Thoracic aorta (tissue), 2 donors: ENCODE results near the gene NTN3. TPM values are rescaled to one million over a fixed set of nuclear protein-coding genes. Genes with fewer than 3 reads are reported as not detected.

ENCODE experiments used
- ATAC-seq: fragments of 150-250 bp; one replicate; pipeline ENCODE4 v1.8.0; 2017; ENCODE audit warnings: low read depth; ENCODE audit not compliant: insufficient number of reproducible peaks, low FRiP score
- DNase-seq: peaks from one replicate; pipeline ENCODE4 v3.0.0-alpha.2; 2020; ENCODE audit warnings: low spot score
- H3K27ac ChIP-seq, 2 donors: fragments of 200-600 bp; sonication (generic); 1 replicate in 1 of 2; 2 replicates in 1 of 2; pipeline ENCODE4 v1.5.1; 2016; ENCODE audit warnings: mild to moderate bottlenecking in 2 of 2, moderate library complexity in 2 of 2
- H3K27me3 ChIP-seq: fragments of 200-600 bp; sonication (generic); replicated peaks from 2 replicates; pipeline ENCODE4 v1.6.0; 2016; ENCODE audit warnings: mild to moderate bottlenecking; ENCODE audit not compliant: insufficient read depth
- H3K36me3 ChIP-seq: fragments of 200-600 bp; sonication (generic); one replicate; pipeline ENCODE4 v1.5.1; 2016
- H3K4me1 ChIP-seq, 2 donors: fragments of 200-600 bp; sonication (generic); 1 replicate in 1 of 2; 2 replicates in 1 of 2; pipeline versions ENCODE4 v1.5.1 to v1.6.0; 2016; ENCODE audit warnings: low read depth in 2 of 2, mild to moderate bottlenecking in 1 of 2; ENCODE audit not compliant: control insufficient read depth in 1 of 2
- H3K4me3 ChIP-seq: fragments of 200-600 bp; sonication (generic); 2 replicates; pipeline ENCODE4 v1.5.1; 2016; ENCODE audit warnings: mild to moderate bottlenecking
- H3K9me3 ChIP-seq: fragments of 200-600 bp; sonication (generic); 2 replicates; pipeline ENCODE4 v1.5.1; 2016
- CTCF ChIP-seq: fragments of 200-600 bp; sonication (generic); IDR thresholded peaks from one replicate; pipeline ENCODE4 v1.5.1; 2019; ENCODE audit warnings: antibody characterized with exemption
- total RNA-seq, 2 donors: library from RNA; depleted of rRNA; stranded (reverse); fragments of >200 nt; gene quantifications; one replicate each; pipeline versions ENCODE4 v1.1.0 to v1.2.3, GENCODE V29; 2016

The NTN3 gene
- total RNA-seq, 2 donors from 2014 or later = 0.28 TPM; not detected in 1

GRCh38 chr16:2460916-2461315, 10.2 kb upstream of the NTN3 start:
- Histone ChIP-seq H3K27me3 (no peaks in the 10 kb centered on the region), H3K27ac (no peak overlapping the region), H3K4me3 (no peak overlapping the region), H3K36me3 (no peaks in the 10 kb centered on the region), H3K9me3 (no peaks in the 10 kb centered on the region), H3K4me1 (peaks cover 0 to 14% of the 10 kb centered on the region in 2 donors)
- ATAC-seq (no peak), DNase-seq (no peak)
- TF ChIP-seq CTCF = no peak

- no peak for TF ChIP-seq CTCF
- Histone ChIP-seq H3K36me3 (no peaks in the 10 kb centered on the region), H3K27ac (no peak overlapping the region), H3K27me3 (no peaks in the 10 kb centered on the region), H3K9me3 (no peaks in the 10 kb centered on the region), H3K4me3 (no peak overlapping the region), H3K4me1 (peaks cover 0 to 14% of the 10 kb centered on the region in 2 donors)
- ATAC-seq (no peak), DNase-seq (no peak)
Observed at GRCh38 chr16:2462031-2462866, 8.8 kb upstream of the NTN3 start.

GRCh38 chr16:2464333-2464732, 6.8 kb upstream of the NTN3 start:
- no peaks in the 10 kb centered on the region for H3K36me3 ChIP-seq
- DNase-seq (no peak), ATAC-seq (no peak)
- H3K4me3 ChIP-seq = no peak overlapping the region
- no peak for TF ChIP-seq CTCF
- H3K27me3 ChIP-seq = no peaks in the 10 kb centered on the region
- peaks cover 15 to 24% of the 10 kb centered on the region in 2 donors for H3K4me1 ChIP-seq
- H3K27ac ChIP-seq = no peak overlapping the region
- no peaks in the 10 kb centered on the region for H3K9me3 ChIP-seq

GRCh38 chr16:2465653-2466415, 5.3 kb upstream of the NTN3 start:
- Histone ChIP-seq H3K36me3 (no peaks in the 10 kb centered on the region), H3K27ac (no peak overlapping the region), H3K27me3 (no peaks in the 10 kb centered on the region), H3K4me3 (no peak overlapping the region), H3K9me3 (no peaks in the 10 kb centered on the region), H3K4me1 (peaks cover 15 to 21% of the 10 kb centered on the region in 2 donors)
- DNase-seq (no peak), ATAC-seq (no peak)
- TF ChIP-seq CTCF = no peak
